Renal cortex interstitium (tissue), 11 donors: Measurements from ENCODE around the gene ATF7. TPM values are rescaled to one million over a fixed set of nuclear protein-coding genes. Genes with fewer than 3 reads are reported as not detected.
"Not testable (repeated sequence)": the region's sequence is repeated elsewhere in the genome, so short reads cannot be mapped to it uniquely, and the experiment has no call there.

Experiments
- DNase-seq, 11 donors: peaks; one replicate each; pipeline ENCODE4 v3.0.0-alpha.2; 2013; ENCODE audit warnings: low read depth in 9 of 11, low spot score in 4 of 11; ENCODE audit errors: extremely low read depth in 1 of 11
- polyA plus RNA-seq, 3 donors: library from polyadenylated mRNA; unstranded; fragments of 120-200 nt; gene quantifications; one replicate each; pipeline ENCODE4 v1.2.1, GENCODE V29; 2013; ENCODE audit not compliant: insufficient read length in 3 of 3

ATF7 gene
- polyA plus RNA-seq, 3 donors, result 41.3 to 43.9 (median 43.6) TPM

- no peak for DNase-seq
These were observed 144.1 kb downstream of the ATF7 start for GRCh38 chr12:53481939-53482586.

- DNase-seq, result not testable (repeated sequence)
These were observed 144.7 kb downstream of the ATF7 start for GRCh38 chr12:53481458-53481857.

GRCh38 chr12:53480491-53481442 lies 145.4 kb downstream of the ATF7 start:
- DNase-seq, result no peak

GRCh38 chr12:53479331-53479730 lies 146.9 kb downstream of the ATF7 start:
- DNase-seq, result no peak

GRCh38 chr12:53478865-53479264 lies 147.3 kb downstream of the ATF7 start:
- no peak for DNase-seq

- no peak for DNase-seq
These were observed 149.4 kb downstream of the ATF7 start for GRCh38 chr12:53476769-53477209.

- no peak for DNase-seq
These were observed 151.4 kb downstream of the ATF7 start for GRCh38 chr12:53474819-53475218.

GRCh38 chr12:53474077-53474476 lies 152.1 kb downstream of the ATF7 start:
- DNase-seq, result no peak

- no peak for DNase-seq
These were observed 154.1 kb downstream of the ATF7 start for GRCh38 chr12:53472056-53472582.

- DNase-seq, result no peak
These were observed 157.9 kb downstream of the ATF7 start for GRCh38 chr12:53468282-53468681.

GRCh38 chr12:53467880-53468279 lies 158.3 kb downstream of the ATF7 start:
- DNase-seq, result no peak

GRCh38 chr12:53467082-53467481 lies 159.1 kb downstream of the ATF7 start:
- DNase-seq, result no peak

- no peak for DNase-seq
These were observed 159.5 kb downstream of the ATF7 start for GRCh38 chr12:53466640-53467039.

- DNase-seq, result no peak
These were observed 160.5 kb downstream of the ATF7 start for GRCh38 chr12:53465679-53466078.

- no peak for DNase-seq
These were observed 161.3 kb downstream of the ATF7 start for GRCh38 chr12:53464685-53465418.

GRCh38 chr12:53463802-53464560 lies 162.2 kb downstream of the ATF7 start:
- no peak for DNase-seq

- no peak for DNase-seq
These were observed 163.2 kb downstream of the ATF7 start for GRCh38 chr12:53462935-53463334.

GRCh38 chr12:53461591-53461990 lies 164.6 kb downstream of the ATF7 start:
- DNase-seq, result no peak

GRCh38 chr12:53461059-53461458 lies 165.1 kb downstream of the ATF7 start:
- DNase-seq, result no peak
